ENCODE data around the gene SELENOV.

The SELENOV gene

GRCh38 chr19:39516270-39516669 lies 1.3 kb downstream of the SELENOV start:
- peaks cover 18% of the 10 kb centered on the region for H3K4me1 ChIP-seq (ENCODE audit: control insufficient read depth, insufficient read depth, low read length)
- H3K36me3 ChIP-seq (ENCODE audit: control insufficient read depth in 2 of 2, insufficient read depth in 1 of 2, low read length in 2 of 2): peaks cover 0 to under 1% of the 10 kb centered on the region in 2 experiments; a peak in 1 of 3 replicates
- H3K9me3 ChIP-seq (ENCODE audit: control insufficient read depth, insufficient read depth, low read depth, low read length): no peaks in the 10 kb centered on the region
- TF ChIP-seq ZFHX2 (tag by site-specific recombination; conservative IDR thresholded peaks at IDR 0.05): peak; percentile 68
- no peak for TF ChIP-seq ZNF843 (tag by site-specific recombination; IDR thresholded peaks at IDR 0.05)
- 0 out of 2 replicates have a peak, but pooled peaks have one; percentile 26 for TF ChIP-seq ZNF366 (tag by site-specific recombination; conservative IDR thresholded peaks at IDR 0.05)
- TF ChIP-seq ZNF596 (tag by site-specific recombination; IDR thresholded peaks at IDR 0.05): peak; percentile 12; the same call in 1 of the 2 replicates
- no peak for TF ChIP-seq AEBP2 (tag by site-specific recombination; IDR thresholded peaks at IDR 0.05; ENCODE audit: borderline replicate concordance)
- peak; percentile 30; the same call in 1 of the 2 replicates for TF ChIP-seq ZNF202 (tag by site-specific recombination; IDR thresholded peaks at IDR 0.05; ENCODE audit: borderline replicate concordance)
- no peak for TF ChIP-seq ZBTB11 (tag by site-specific recombination; conservative IDR thresholded peaks at IDR 0.05; ENCODE audit: low read depth)
- 0 out of 2 replicates have a peak, but pooled peaks have one; percentile 27 for TF ChIP-seq ZBTB17 (tag by site-specific recombination; IDR thresholded peaks at IDR 0.05)
- TF ChIP-seq OVOL3 (tag by site-specific recombination; IDR thresholded peaks at IDR 0.05): no peak
- TF ChIP-seq EGR2 (tag by site-specific recombination; IDR thresholded peaks at IDR 0.05; ENCODE audit: low read depth): peak; percentile 90
- no peak for TF ChIP-seq ZNF747 (tag by site-specific recombination; IDR thresholded peaks at IDR 0.05)
- 0 out of 2 replicates have a peak, but pooled peaks have one; percentile 24 for TF ChIP-seq SCRT1 (tag by site-specific recombination; IDR thresholded peaks at IDR 0.05; ENCODE audit: borderline replicate concordance)
- H3K27ac ChIP-seq (ENCODE audit: extremely low read depth, low read depth, low read length): no peak overlapping the region
- POLR2A ChIA-PET: interaction anchor here (1.1 kb wide), 1 partner anchor 18 kb away, joined by 3 read pairs; no protein-coding TSS in a partner anchor
- CTCF ChIA-PET: interaction anchor here (0.6 to 3.7 kb wide), 5 partner anchors 10 to 310 kb away, joined by 3 to 21 read pairs (median 3); no protein-coding TSS in a partner anchor
- no peak overlapping the region for H3K4me3 ChIP-seq (ENCODE audit: low read depth, low read length)

GRCh38 chr19:39517432-39517831 lies 2.5 kb downstream of the SELENOV start:
- H3K4me3 ChIP-seq (ENCODE audit: low read depth, low read length): no peak overlapping the region
- ChIA-PET CTCF (interaction anchor here (0.5 to 1.4 kb wide), 2 partner anchors 14 to 83 kb away, joined by 3 to 12 read pairs; no protein-coding TSS in a partner anchor), POLR2A (interaction anchor here (0.6 to 3.5 kb wide), 4 partner anchors 11 to 82 kb away, joined by 4 to 18 read pairs (median 10); partner anchors contain the start of genes RPS16 and TIMM50)
- no peak overlapping the region for H3K27ac ChIP-seq (ENCODE audit: extremely low read depth, low read depth, low read length)
- peaks cover 0 to 5% of the 10 kb centered on the region in 2 experiments; a peak in 1 of 3 replicates for H3K36me3 ChIP-seq (ENCODE audit: control insufficient read depth in 2 of 2, insufficient read depth in 1 of 2, low read length in 2 of 2)
- TF ChIP-seq ZNF280D (tag by site-specific recombination; IDR thresholded peaks at IDR 0.05): 0 out of 2 replicates have a peak, but pooled peaks have one; percentile 29
- no peak for TF ChIP-seq ZBTB49 (tag by site-specific recombination; IDR thresholded peaks at IDR 0.05; ENCODE audit: low read depth)
- peak; percentile 99 for TF ChIP-seq ZNF623 (tag by site-specific recombination; IDR thresholded peaks at IDR 0.05)
- no peak for TF ChIP-seq ZBTB17 (tag by site-specific recombination; IDR thresholded peaks at IDR 0.05)
- TF ChIP-seq ZNF580 (tag by site-specific recombination; IDR thresholded peaks at IDR 0.05): 0 out of 2 replicates have a peak, but pooled peaks have one; percentile 67
- no peaks in the 10 kb centered on the region for H3K9me3 ChIP-seq (ENCODE audit: control insufficient read depth, insufficient read depth, low read depth, low read length)
- H3K4me1 ChIP-seq (ENCODE audit: control insufficient read depth, insufficient read depth, low read length): peaks cover 18% of the 10 kb centered on the region
